Brain microvascular endothelial cell (primary cell): ENCODE measurements around the gene USP44.

Experiments
- DNase-seq: peaks from one replicate; pipeline ENCODE4 v3.0.0-alpha.2; 2020
- H3K27ac ChIP-seq: fragments of 250-450 bp; sonication (Bioruptor Pico); 2 replicates; pipeline ENCODE4 v1.5.1; 2020; ENCODE audit warnings: mild to moderate bottlenecking, moderate library complexity
- H3K27me3 ChIP-seq: fragments of 250-450 bp; sonication (Bioruptor Pico); replicated peaks from 2 replicates; pipeline ENCODE4 v1.5.1; 2020; ENCODE audit warnings: mild to moderate bottlenecking
- H3K36me3 ChIP-seq: fragments of 250-450 bp; sonication (Bioruptor Pico); replicated peaks from 2 replicates; pipeline ENCODE4 v1.5.1; 2020; ENCODE audit warnings: mild to moderate bottlenecking
- H3K4me3 ChIP-seq: 2 replicates; pipeline ENCODE4 v1.5.1; 2011; ENCODE audit warnings: low read depth, mild to moderate bottlenecking, control low read depth, low read length, moderate library complexity
- in situ Hi-C: cut with HindIII; loops from 2 replicates; pipeline ENCODE4 v1.10.0; 2017; ENCODE audit warnings: low sequenced_read_pairs, low pct_ligation_motif_present
- TF ChIP-seq, protein P1 (sequence below): IDR thresholded peaks from 2 replicates; pipeline ENCODE4 v1.5.1; 2011; ENCODE audit warnings: low read depth, mild to moderate bottlenecking, moderate library complexity, low read length, control low read depth, inconsistent platforms; ENCODE audit errors: missing control alignments

USP44 gene

DNA sequence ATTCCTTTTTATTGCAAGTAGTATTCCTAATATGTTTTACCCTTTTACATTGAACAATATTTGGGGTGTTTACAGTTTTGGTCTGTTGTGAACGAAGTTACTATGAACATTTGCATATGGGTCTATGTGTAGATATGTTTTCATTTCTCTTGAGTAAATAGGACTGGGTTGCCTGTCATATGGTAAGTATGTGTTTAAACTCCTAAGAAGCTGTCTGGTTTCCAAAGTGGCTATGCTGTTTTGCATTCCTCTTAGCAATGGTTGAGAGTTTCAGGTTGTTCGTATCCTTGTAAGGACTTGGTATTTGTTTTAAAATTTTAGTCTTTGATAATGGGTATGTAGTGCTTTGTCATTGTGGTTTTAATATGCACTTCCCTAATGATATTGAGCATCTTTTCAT, 71.0 kb downstream of the USP44 start:
- in situ Hi-C loops, result no loop called here
- no peak overlapping the region for H3K4me3 ChIP-seq

DNA sequence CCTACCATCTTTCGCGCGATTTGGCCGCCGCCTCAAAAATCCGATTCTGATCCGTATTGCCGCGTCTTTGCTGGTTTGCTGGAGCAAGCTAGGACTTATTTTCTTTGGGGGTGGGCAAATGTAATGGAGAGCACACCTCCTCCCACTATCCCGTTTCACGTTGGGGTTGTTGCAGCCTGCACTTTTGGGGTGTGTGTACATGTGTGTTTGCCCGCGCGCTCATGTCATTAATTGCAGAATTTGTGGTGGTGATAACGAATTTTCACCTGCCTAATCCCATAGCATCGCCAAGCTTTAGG, 76.7 kb downstream of the USP44 start:
- DNase-seq, result no peak
- TF ChIP-seq, protein P1, sequence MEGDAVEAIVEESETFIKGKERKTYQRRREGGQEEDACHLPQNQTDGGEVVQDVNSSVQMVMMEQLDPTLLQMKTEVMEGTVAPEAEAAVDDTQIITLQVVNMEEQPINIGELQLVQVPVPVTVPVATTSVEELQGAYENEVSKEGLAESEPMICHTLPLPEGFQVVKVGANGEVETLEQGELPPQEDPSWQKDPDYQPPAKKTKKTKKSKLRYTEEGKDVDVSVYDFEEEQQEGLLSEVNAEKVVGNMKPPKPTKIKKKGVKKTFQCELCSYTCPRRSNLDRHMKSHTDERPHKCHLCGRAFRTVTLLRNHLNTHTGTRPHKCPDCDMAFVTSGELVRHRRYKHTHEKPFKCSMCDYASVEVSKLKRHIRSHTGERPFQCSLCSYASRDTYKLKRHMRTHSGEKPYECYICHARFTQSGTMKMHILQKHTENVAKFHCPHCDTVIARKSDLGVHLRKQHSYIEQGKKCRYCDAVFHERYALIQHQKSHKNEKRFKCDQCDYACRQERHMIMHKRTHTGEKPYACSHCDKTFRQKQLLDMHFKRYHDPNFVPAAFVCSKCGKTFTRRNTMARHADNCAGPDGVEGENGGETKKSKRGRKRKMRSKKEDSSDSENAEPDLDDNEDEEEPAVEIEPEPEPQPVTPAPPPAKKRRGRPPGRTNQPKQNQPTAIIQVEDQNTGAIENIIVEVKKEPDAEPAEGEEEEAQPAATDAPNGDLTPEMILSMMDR, result no peak
- in situ Hi-C loops, result no loop called here
- Histone ChIP-seq H3K4me3 (peak overlapping the region; percentile 95), H3K27ac (peak overlapping the region; percentile 78), H3K27me3 (no peaks in the 10 kb centered on the region), H3K36me3 (peaks cover 7% of the 10 kb centered on the region)

More for the DNA sequence above, 71.0 kb downstream of the USP44 start:
- peaks cover 16% of the 10 kb centered on the region for H3K36me3 ChIP-seq
- no peaks in the 10 kb centered on the region for H3K27me3 ChIP-seq
- H3K27ac ChIP-seq, result peak overlapping the region; percentile 58
- TF ChIP-seq, protein P1, result no peak
- peak; percentile 44 for DNase-seq

DNA sequence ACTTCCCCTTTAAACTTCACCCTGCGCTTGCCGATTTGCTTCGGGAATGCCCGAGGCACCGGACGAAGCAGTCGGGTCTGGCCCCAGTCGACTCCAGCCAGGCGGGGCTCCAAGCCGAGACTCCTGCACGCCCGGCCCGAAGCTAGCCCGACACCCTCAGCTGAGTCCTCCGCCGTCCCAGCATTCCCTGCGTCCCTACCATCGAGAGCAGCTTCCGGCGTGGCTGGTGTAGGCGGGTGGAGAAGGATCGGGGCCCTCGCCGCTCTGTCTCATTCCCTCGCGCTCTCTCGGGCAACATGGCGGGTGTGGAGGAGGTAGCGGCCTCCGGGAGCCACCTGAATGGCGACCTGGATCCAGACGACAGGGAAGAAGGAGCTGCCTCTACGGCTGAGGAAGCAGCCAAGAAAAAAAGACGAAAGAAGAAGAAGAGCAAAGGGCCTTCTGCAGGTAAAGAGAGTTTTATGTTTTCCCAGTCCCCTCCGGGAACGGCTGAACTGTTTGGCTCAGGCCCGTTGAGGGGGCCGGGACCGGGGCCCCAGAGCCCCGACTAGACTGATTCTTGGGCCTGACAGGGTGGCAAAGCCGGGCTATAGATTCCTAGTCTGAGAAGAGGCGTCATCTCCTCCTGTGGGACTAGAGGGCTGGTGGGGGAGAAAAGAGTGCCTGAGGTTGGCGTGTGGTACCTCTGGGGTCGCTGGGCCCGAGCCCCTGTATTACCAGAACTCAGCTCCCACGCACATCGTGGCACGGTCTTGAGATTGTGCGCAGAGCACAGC, 77.2 kb downstream of the USP44 start, which contains the start of gene METAP2:
Gene METAP2 (plus strand): TSS at position 269 of the 776 bp plus-strand sequence. CDS start 28 bp downstream, at position 297.
- Histone ChIP-seq H3K27me3 (no peaks in the 10 kb centered on the region), H3K4me3 (peak within 1 kb of the TSS; percentile 95), H3K27ac (peak within 1 kb of the TSS; percentile 78), H3K36me3 (peaks cover 2% of the 10 kb centered on the region)
- in situ Hi-C loops, result no loop called here
- DNase-seq, result peak; percentile 98
- TF ChIP-seq, protein P1, result no peak

DNA sequence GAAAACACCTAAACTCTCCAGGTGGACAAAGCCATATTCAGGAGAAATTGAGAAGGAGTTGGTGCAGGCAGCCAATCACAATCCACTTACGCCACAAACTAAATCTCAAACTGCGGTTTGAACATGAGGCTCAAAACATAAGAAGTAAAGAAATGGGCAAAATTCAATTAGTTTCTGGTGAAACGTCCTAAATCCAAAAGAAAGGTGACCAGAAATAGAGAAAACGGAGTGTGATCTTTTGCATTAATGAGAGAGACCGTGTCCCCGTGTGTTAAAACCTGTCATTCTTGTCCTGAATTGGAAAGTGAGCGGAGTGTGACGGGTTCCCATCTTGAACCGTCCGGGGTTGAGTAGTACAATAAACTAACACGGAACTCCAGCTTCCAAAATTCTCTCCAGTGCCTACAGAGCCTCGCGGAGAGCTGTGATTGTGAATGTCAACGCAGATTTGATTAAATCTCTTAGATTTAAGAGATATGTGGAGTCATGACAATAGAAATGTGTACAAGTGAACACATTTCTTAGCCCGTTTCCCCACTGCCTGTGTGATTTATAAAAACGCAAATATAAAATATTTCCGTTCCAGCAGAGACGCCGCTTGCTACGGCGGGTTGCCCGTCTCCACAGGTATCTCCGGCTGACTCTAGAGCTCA, 77.9 kb downstream of the USP44 start:
- TF ChIP-seq, protein P1, result no peak
- DNase-seq, result peak; percentile 28

DNA sequence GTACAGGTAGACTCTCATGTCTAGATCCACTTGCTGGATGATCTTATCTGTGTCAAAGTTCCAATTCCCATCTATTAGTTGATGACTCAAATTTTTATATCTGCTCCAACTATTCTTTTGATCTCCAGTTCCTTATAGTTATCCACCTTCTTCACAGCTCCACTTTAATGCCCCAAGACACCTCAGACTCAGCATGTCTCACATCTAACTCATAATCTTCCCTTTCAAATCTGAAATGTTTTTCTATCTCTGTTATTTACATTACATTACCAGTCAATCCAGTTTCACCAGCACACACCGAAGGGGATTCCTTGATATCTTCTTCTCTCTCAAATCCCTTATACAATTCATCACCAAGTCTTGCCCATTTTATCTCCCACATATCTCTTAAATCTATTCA, 81.0 kb downstream of the USP44 start:
- no peaks in the 10 kb centered on the region for H3K27me3 ChIP-seq
- no peak overlapping the region for H3K4me3 ChIP-seq
- DNase-seq, result no peak
- no peak overlapping the region for H3K27ac ChIP-seq
- in situ Hi-C loops, result no loop called here
- TF ChIP-seq, protein P1, result no peak
- no peaks in the 10 kb centered on the region for H3K36me3 ChIP-seq

More for the DNA sequence above, 77.9 kb downstream of the USP44 start:
- Histone ChIP-seq H3K27me3 (no peaks in the 10 kb centered on the region), H3K4me3 (peak overlapping the region; percentile 95), H3K27ac (peak overlapping the region; percentile 78), H3K36me3 (no peaks in the 10 kb centered on the region)
- in situ Hi-C loops, result no loop called here
